ENCODE data around the gene DPH3.

DPH3 gene

GRCh38 chr3:16239780-16240179 is 25.0 kb downstream of the DPH3 start:
- Histone ChIP-seq H3K9ac (ENCODE audit: low read length) (no peak overlapping the region), H3K4me3 (ENCODE audit: low read depth, low read length) (no peak overlapping the region), H3K4me1 (ENCODE audit: control insufficient read depth in 1 of 2, insufficient read depth in 2 of 2, low read length in 2 of 2) (no peaks in the 10 kb centered on the region), H3K14ac (ENCODE audit: low read length) (no peak overlapping the region), H3K36me3 (ENCODE audit: control insufficient read depth in 1 of 2, insufficient read depth in 2 of 2, low read length in 2 of 2) (no peaks in the 10 kb centered on the region), H3K79me1 (ENCODE audit: low read length) (no peaks in the 10 kb centered on the region), H3K9me3 (ENCODE audit: insufficient read depth, low read depth, low read length) (no peaks in the 10 kb centered on the region), H3K18ac (ENCODE audit: low read length) (no peak overlapping the region), H2AFZ (ENCODE audit: insufficient read depth, low read length, poor library complexity) (no peak overlapping the region), H3K27ac (ENCODE audit: low read depth, low read length) (no peak overlapping the region), H3K23ac (ENCODE audit: low read length) (no peak overlapping the region), H3K4ac (ENCODE audit: low read depth, low read length) (no peak overlapping the region), H4K91ac (ENCODE audit: low read depth, low read length) (no peak overlapping the region), H4K12ac (ENCODE audit: low read depth, low read length) (no peak overlapping the region), H2BK12ac (ENCODE audit: low read length) (no peak overlapping the region), H2AK5ac (ENCODE audit: low read length) (no peak overlapping the region), H3K27me3 (ENCODE audit: insufficient read depth, low read length) (no peaks in the 10 kb centered on the region), H3K79me2 (ENCODE audit: control insufficient read depth, insufficient read depth, low read length, poor library complexity) (no peaks in the 10 kb centered on the region), H2BK5ac (ENCODE audit: low read depth, low read length, poor library complexity) (no peak overlapping the region), H3K4me2 (ENCODE audit: low read length) (no peak overlapping the region), H4K8ac (ENCODE audit: low read depth, low read length) (no peak overlapping the region), H2BK120ac (ENCODE audit: insufficient read depth, low read length, poor library complexity) (no peak overlapping the region)
- no peak for DNase-seq
- no CpG with 5 or more reads among the region's 4 CpGs for WGBS (ENCODE audit: extremely low coverage, insufficient coverage, insufficient read length)

- H3K79me1 ChIP-seq (ENCODE audit: low read length) = no peaks in the 10 kb centered on the region
- H4K8ac ChIP-seq (ENCODE audit: low read depth, low read length) = no peak overlapping the region
- DNase-seq = no peak
- WGBS (ENCODE audit: extremely low coverage, insufficient coverage, insufficient read length) = no CpG with 5 or more reads among the region's 3 CpGs
- no peak overlapping the region for H3K4me2 ChIP-seq (ENCODE audit: low read length)
- no peak overlapping the region for H3K9ac ChIP-seq (ENCODE audit: low read length)
- H3K27ac ChIP-seq (ENCODE audit: low read depth, low read length) = no peak overlapping the region
- no peaks in the 10 kb centered on the region for H3K79me2 ChIP-seq (ENCODE audit: control insufficient read depth, insufficient read depth, low read length, poor library complexity)
- H3K4me3 ChIP-seq (ENCODE audit: low read depth, low read length) = no peak overlapping the region
- H3K36me3 ChIP-seq (ENCODE audit: control insufficient read depth in 1 of 2, insufficient read depth in 2 of 2, low read length in 2 of 2) = no peaks in the 10 kb centered on the region
- H3K4ac ChIP-seq (ENCODE audit: low read depth, low read length) = no peak overlapping the region
- no peak overlapping the region for H3K23ac ChIP-seq (ENCODE audit: low read length)
- H3K27me3 ChIP-seq (ENCODE audit: insufficient read depth, low read length) = no peaks in the 10 kb centered on the region
- H2AK5ac ChIP-seq (ENCODE audit: low read length) = no peak overlapping the region
- no peak overlapping the region for H2BK5ac ChIP-seq (ENCODE audit: low read depth, low read length, poor library complexity)
- H3K9me3 ChIP-seq (ENCODE audit: insufficient read depth, low read depth, low read length) = no peaks in the 10 kb centered on the region
- no peak overlapping the region for H2BK12ac ChIP-seq (ENCODE audit: low read length)
- H2BK120ac ChIP-seq (ENCODE audit: insufficient read depth, low read length, poor library complexity) = no peak overlapping the region
- H3K4me1 ChIP-seq (ENCODE audit: control insufficient read depth in 1 of 2, insufficient read depth in 2 of 2, low read length in 2 of 2) = no peaks in the 10 kb centered on the region
- H3K14ac ChIP-seq (ENCODE audit: low read length) = no peak overlapping the region
- H3K18ac ChIP-seq (ENCODE audit: low read length) = no peak overlapping the region
- H4K12ac ChIP-seq (ENCODE audit: low read depth, low read length) = no peak overlapping the region
- no peak overlapping the region for H4K91ac ChIP-seq (ENCODE audit: low read depth, low read length)
- H2AFZ ChIP-seq (ENCODE audit: insufficient read depth, low read length, poor library complexity) = no peak overlapping the region
Observed at GRCh38 chr3:16239086-16239770, 25.5 kb downstream of the DPH3 start.

GRCh38 chr3:16236856-16237393 is 27.8 kb downstream of the DPH3 start:
- DNase-seq = no peak
- H3K4me3 ChIP-seq (ENCODE audit: low read depth, low read length) = no peak overlapping the region
- H3K27me3 ChIP-seq (ENCODE audit: insufficient read depth, low read length) = no peaks in the 10 kb centered on the region
- H3K4me1 ChIP-seq (ENCODE audit: control insufficient read depth in 1 of 2, insufficient read depth in 2 of 2, low read length in 2 of 2) = no peaks in the 10 kb centered on the region
- WGBS (ENCODE audit: extremely low coverage, insufficient coverage, insufficient read length) = no CpG with 5 or more reads among the region's 3 CpGs
- H3K9ac ChIP-seq (ENCODE audit: low read length) = no peak overlapping the region
- H3K79me1 ChIP-seq (ENCODE audit: low read length) = no peaks in the 10 kb centered on the region
- no peak overlapping the region for H3K4me2 ChIP-seq (ENCODE audit: low read length)
- no peaks in the 10 kb centered on the region for H3K79me2 ChIP-seq (ENCODE audit: control insufficient read depth, insufficient read depth, low read length, poor library complexity)
- H3K18ac ChIP-seq (ENCODE audit: low read length) = no peak overlapping the region
- no peak overlapping the region for H2BK5ac ChIP-seq (ENCODE audit: low read depth, low read length, poor library complexity)
- H2AFZ ChIP-seq (ENCODE audit: insufficient read depth, low read length, poor library complexity) = no peak overlapping the region
- no peak overlapping the region for H3K27ac ChIP-seq (ENCODE audit: low read depth, low read length)
- H3K36me3 ChIP-seq (ENCODE audit: control insufficient read depth in 1 of 2, insufficient read depth in 2 of 2, low read length in 2 of 2) = no peaks in the 10 kb centered on the region
- no peak overlapping the region for H2BK12ac ChIP-seq (ENCODE audit: low read length)
- no peak overlapping the region for H4K8ac ChIP-seq (ENCODE audit: low read depth, low read length)
- no peak overlapping the region for H2AK5ac ChIP-seq (ENCODE audit: low read length)
- no peaks in the 10 kb centered on the region for H3K9me3 ChIP-seq (ENCODE audit: insufficient read depth, low read depth, low read length)
- H3K23ac ChIP-seq (ENCODE audit: low read length) = no peak overlapping the region
- H2BK120ac ChIP-seq (ENCODE audit: insufficient read depth, low read length, poor library complexity) = no peak overlapping the region
- no peak overlapping the region for H3K4ac ChIP-seq (ENCODE audit: low read depth, low read length)
- H4K12ac ChIP-seq (ENCODE audit: low read depth, low read length) = no peak overlapping the region
- no peak overlapping the region for H3K14ac ChIP-seq (ENCODE audit: low read length)
- no peak overlapping the region for H4K91ac ChIP-seq (ENCODE audit: low read depth, low read length)

- Histone ChIP-seq H2BK12ac (ENCODE audit: low read length) (no peak overlapping the region), H2BK5ac (ENCODE audit: low read depth, low read length, poor library complexity) (no peak overlapping the region), H3K4me1 (ENCODE audit: control insufficient read depth in 1 of 2, insufficient read depth in 2 of 2, low read length in 2 of 2) (no peaks in the 10 kb centered on the region), H3K9ac (ENCODE audit: low read length) (no peak overlapping the region), H2AK5ac (ENCODE audit: low read length) (no peak overlapping the region), H3K79me1 (ENCODE audit: low read length) (no peaks in the 10 kb centered on the region), H3K23ac (ENCODE audit: low read length) (no peak overlapping the region), H4K12ac (ENCODE audit: low read depth, low read length) (no peak overlapping the region), H3K79me2 (ENCODE audit: control insufficient read depth, insufficient read depth, low read length, poor library complexity) (no peaks in the 10 kb centered on the region), H3K27ac (ENCODE audit: low read depth, low read length) (no peak overlapping the region), H3K9me3 (ENCODE audit: insufficient read depth, low read depth, low read length) (no peaks in the 10 kb centered on the region), H4K8ac (ENCODE audit: low read depth, low read length) (no peak overlapping the region), H3K4me3 (ENCODE audit: low read depth, low read length) (no peak overlapping the region), H3K27me3 (ENCODE audit: insufficient read depth, low read length) (no peaks in the 10 kb centered on the region), H2AFZ (ENCODE audit: insufficient read depth, low read length, poor library complexity) (no peak overlapping the region), H4K91ac (ENCODE audit: low read depth, low read length) (no peak overlapping the region), H3K14ac (ENCODE audit: low read length) (no peak overlapping the region), H2BK120ac (ENCODE audit: insufficient read depth, low read length, poor library complexity) (no peak overlapping the region), H3K4ac (ENCODE audit: low read depth, low read length) (no peak overlapping the region), H3K36me3 (ENCODE audit: control insufficient read depth in 1 of 2, insufficient read depth in 2 of 2, low read length in 2 of 2) (no peaks in the 10 kb centered on the region), H3K18ac (ENCODE audit: low read length) (no peak overlapping the region), H3K4me2 (ENCODE audit: low read length) (no peak overlapping the region)
- WGBS (ENCODE audit: extremely low coverage, insufficient coverage, insufficient read length) = no CpG with 5 or more reads among the region's 4 CpGs
- DNase-seq = no peak
Observed at GRCh38 chr3:16236030-16236639, 28.6 kb downstream of the DPH3 start.
